ENCODE measurements around the gene PIK3R1. TPM values are rescaled to one million over a fixed set of nuclear protein-coding genes. Genes with fewer than 3 reads are reported as not detected.

Gene PIK3R1
- total RNA-seq, 2 experiments from 2014 or later: 41.0 to 44.3 TPM

- ChIA-PET CTCF (no interaction called here), POLR2A (no interaction called here)
Measured at GRCh38 chr5:68332556-68332955, 117.0 kb downstream of the PIK3R1 start.

DNA sequence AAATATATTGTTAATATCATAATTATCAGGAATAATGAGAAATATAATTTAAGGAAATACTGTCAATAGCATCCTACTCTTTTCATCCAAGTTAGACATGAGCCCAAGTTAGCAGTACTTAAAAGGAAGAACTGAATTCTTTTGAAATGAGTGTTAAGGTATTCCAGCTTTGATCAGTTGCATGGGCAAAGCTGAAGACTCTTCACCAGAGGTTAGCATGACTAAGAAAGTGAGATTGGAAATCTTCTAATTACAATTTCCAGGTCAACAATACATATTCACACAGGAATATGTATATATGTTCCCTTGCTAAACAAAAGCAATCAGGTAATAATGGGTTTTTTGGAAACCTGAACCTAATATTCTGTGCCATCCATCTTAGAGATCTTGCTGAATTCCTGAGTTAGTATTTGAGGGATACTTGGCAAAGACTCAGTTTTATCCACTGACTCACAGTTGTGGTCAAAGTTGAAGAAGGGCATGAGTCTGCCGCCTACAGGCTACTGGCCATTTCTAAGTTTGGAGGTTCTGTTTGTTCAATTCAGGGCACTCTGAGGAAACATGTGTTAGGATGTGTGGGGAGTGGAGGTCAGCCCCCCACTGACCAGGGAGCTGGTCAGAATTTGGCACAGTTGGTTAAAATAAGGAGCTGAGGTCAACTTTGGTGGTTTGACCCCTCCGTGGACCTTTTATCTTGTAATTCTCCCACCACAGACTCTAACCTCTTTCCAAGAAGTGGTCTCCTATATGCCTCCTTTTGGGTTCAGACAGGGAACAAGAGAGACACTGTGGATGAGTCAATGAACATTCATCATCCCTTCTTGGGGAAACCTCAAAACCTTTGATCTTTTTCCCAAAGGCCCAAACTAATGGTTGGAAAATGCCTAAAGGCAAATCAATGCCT, 118.3 kb downstream of the PIK3R1 start:
- ChIA-PET CTCF (no interaction called here), POLR2A (no interaction called here)

DNA sequence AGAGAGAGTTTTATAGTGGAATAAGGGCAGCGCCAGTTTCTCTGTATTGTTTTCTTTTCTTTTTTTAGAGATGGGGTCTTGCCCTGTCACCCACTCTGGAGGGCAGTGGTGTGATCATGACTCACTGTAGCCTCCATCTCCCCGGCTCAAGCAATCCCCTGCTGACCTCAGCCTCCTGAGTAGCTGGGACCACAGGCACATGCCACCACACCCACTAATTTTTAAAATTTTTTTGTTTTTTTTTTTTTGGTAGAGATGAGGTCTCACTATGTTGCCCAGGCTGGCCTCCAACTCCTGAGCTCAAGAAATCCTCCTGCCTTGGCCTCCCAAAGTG, 119.0 kb downstream of the PIK3R1 start:
- ChIA-PET CTCF (no interaction called here), POLR2A (no interaction called here)

DNA sequence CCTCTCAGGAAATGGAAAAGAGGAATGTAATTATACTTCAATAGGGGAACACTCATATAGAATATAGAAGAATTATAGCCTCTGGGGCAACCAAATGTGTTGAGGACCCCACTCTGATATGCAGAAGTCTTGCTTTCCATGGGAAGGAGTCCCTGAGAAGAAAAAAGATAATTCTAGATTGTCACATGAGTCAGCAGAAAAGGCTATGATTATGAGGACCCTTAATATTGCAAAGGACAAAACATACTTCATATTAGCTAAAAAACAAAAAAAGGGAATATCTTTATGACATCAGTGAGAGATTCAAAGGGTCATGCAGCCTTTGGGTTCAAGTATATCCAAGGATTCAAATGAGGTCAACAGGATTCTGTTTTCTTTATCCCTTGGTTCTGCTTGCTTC, 119.5 kb downstream of the PIK3R1 start:
- POLR2A ChIA-PET: no interaction called here
- CTCF ChIA-PET: no interaction called here

- POLR2A ChIA-PET: no interaction called here
- CTCF ChIA-PET: no interaction called here
Measured at GRCh38 chr5:68336200-68336599, 120.6 kb downstream of the PIK3R1 start.

- POLR2A ChIA-PET: no interaction called here
- CTCF ChIA-PET: interaction anchor here (0.7 kb wide), 1 partner anchor 51 kb away, joined by 3 read pairs; no protein-coding TSS in a partner anchor
Measured at GRCh38 chr5:68337235-68337634, 121.7 kb downstream of the PIK3R1 start.

GRCh38 chr5:68339921-68340321, 124.4 kb downstream of the PIK3R1 start:
- ChIA-PET POLR2A (no interaction called here), CTCF (no interaction called here)

DNA sequence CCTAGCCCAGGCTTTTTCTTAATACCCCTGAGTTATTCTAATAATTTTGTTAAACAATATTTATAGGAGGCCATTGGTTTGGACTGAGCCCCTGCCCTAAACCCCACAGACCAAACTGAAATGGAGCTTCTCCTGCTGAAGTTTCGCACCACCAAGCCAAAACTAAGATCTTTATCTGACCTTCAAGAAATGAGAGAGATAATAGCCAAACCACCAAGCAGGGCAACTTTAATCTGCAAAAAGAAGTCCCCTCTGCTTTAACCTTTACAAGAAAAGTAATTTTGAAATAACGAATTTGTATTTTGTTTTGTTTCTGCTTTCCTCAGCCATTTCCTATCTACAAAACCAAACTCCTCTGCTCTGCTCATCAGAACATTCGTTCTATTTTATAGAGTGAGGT, 125.5 kb downstream of the PIK3R1 start:
- ChIA-PET CTCF (no interaction called here), POLR2A (no interaction called here)

DNA sequence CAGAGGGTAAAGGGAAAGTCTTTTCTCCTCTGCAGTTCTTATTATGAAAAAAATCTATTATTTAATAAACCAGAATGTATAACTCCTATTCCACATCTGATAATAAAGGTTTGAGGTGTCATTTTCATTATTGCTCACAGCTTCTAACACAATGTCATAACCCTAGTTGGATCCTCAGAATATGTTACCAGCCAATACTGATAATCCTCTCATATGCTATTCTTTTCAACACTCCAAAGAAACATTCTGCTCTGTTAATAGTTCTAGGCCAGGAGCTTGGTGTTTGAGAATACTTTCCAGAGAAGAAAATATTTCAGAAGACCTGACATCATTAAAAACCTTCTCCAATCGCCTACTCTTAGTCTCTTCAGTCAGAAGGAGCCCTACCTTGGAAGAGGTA, 127.1 kb downstream of the PIK3R1 start:
- POLR2A ChIA-PET: no interaction called here
- CTCF ChIA-PET: no interaction called here

DNA sequence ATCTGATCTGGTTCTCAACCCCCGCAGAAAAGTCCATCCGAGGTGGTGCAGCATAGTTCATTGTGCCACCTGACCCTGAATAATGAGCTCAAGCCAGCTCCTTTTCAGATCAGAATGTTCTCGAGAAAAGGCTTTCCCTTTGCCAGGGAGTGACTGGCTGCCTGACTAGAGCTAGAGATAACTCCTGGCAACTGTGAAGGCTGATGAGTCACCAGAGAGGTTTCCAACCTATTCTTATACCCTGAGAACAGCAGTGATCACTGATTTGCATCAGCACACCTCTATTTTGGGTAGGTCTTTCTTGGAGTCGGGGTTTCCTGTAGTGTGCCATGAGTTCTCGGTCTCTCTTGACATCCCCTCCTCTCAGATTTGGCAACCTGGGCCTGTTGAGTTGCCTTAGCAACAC, 127.9 kb downstream of the PIK3R1 start:
- CTCF ChIA-PET: no interaction called here
- POLR2A ChIA-PET: interaction anchor here (0.6 kb wide), 1 partner anchor 40 kb away, joined by 5 read pairs; no protein-coding TSS in a partner anchor

DNA sequence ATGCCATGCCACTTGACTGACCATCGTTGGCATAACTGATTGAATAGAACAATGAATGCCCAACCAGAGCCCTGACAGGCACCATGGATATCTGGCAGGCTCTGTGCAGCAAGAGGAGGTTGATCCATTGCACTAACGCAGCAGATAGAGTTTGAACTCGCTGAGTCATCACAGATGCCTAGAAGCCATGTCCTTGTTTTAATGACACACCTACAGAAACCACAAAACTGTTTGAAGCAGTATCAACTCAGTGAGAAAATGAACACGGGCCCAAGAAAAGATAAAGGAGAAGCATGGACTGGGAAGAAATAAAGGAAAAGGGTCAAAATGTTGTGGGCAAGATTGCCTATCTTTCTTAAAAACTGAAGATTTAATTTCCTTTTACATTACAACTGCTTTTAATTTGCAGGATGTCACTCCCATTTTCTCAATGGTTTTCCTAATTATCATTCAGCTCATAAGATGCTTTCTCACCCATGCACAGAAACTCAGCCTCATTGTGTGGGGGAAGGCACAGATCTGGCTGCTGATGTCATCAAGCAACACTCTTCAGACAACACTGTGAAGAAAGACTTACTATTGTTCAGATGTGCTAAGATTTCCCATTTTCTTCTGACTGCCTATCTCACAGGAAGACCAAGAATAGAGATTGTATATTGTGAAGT, 129.0 kb downstream of the PIK3R1 start:
- POLR2A ChIA-PET: interaction anchor here (0.5 kb wide), 1 partner anchor 64 kb away, joined by 4 read pairs; no protein-coding TSS in a partner anchor
- CTCF ChIA-PET: no interaction called here

GRCh38 chr5:68345171-68345570, 129.6 kb downstream of the PIK3R1 start:
- POLR2A ChIA-PET: no interaction called here

GRCh38 chr5:68345582-68345981, 130.0 kb downstream of the PIK3R1 start:
- ChIA-PET POLR2A (no interaction called here), CTCF (no interaction called here)

More at GRCh38 chr5:68345171-68345570, 129.6 kb downstream of the PIK3R1 start:
- CTCF ChIA-PET: no interaction called here

DNA sequence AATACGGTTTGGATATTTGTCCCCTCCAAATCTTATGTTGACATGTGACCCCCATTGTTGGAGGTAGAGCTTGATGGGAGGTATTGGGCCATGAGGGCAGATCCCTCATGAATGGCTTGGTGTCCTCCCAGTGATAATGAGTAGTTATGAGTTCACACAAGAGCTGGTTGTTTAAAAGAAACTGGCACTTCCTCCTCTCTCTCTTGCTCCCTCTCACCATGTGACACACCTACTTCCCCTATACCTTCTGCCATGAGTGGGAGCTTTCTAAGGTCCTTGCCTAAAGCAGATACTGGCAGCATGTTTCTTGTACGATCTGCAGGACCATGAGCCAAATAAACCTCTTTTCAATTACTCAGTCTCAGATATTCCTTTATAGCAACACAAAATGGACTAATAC, 132.0 kb downstream of the PIK3R1 start:
- ChIA-PET CTCF (no interaction called here), POLR2A (no interaction called here)

GRCh38 chr5:68348447-68349222, 133.1 kb downstream of the PIK3R1 start:
- ChIA-PET CTCF (no interaction called here), POLR2A (interaction anchor here (0.6 kb wide), 1 partner anchor 30 kb away, joined by 6 read pairs; no protein-coding TSS in a partner anchor)

DNA sequence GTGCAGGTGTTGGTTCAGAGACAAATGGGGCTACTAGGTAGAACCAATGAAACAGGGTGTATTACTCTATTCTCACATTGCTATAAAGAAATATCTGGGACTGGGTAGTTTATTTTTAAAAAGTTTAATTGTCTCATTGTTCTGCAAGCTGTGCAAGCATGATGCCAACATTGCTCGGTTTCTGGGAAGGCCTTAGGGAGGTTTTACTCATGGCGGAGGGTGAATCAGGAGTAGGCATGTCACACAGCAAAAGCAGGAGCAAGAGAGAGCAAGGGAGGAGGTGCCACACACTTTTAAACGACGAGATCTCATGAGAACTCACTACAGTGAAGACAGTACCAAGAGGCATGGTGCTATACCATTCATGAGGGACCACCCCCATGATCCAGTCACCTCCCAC, 134.6 kb downstream of the PIK3R1 start:
- POLR2A ChIA-PET: no interaction called here
- CTCF ChIA-PET: no interaction called here

Measured in activated CD8-positive, alpha-beta memory T cell treated with anti-CD3 and anti-CD28 coated beads for 36 hours (primary cell).